ENCODE data around the gene PACC1. TPM values are rescaled to one million over a fixed set of nuclear protein-coding genes. Genes with fewer than 3 reads are reported as not detected.

Gene PACC1
- 9.8 and 14.3 TPM in 2 replicates for total RNA-seq

DNA sequence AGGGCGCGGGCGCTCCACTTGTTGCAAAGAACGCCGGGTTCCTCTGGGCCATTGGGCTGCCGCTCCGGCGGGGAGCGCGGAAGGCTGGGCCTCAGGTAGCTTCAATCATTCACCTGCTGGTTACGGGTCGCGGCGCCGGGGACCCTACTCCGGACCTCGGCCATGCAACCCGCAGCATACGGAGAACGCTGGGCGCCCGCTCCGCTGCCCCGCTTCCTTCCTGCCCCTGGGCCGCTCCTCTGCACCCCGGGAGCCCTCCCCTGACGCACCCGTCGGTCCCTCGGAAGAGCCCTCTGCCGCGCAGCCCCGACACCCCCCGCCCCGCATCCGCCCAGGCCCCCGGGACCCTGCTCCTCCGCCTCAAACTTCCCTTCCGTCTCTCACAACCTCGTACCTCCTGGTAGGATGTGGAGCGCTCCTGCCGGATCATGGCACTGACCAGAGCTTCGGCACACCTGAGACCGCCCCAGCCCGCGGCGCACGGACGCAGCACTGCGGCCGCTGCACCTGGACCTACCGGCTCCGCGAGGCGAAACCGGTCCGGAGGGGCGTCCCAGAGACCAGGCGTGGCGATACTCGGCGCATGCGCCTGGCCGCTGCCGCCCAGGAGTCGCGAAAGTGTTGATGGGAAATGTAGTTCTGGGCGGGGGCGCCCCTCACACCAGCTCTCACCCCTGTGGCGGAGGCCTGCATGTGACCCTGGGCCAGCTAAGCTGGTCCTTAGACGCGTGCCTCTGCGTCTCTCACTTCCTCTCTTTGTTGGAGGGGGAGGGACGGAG is at the start of gene PACC1:
Gene PACC1 (minus strand): TSS at position 559 of the 779 bp plus-strand sequence. CDS start 129 bp downstream, at position 430.

DNA sequence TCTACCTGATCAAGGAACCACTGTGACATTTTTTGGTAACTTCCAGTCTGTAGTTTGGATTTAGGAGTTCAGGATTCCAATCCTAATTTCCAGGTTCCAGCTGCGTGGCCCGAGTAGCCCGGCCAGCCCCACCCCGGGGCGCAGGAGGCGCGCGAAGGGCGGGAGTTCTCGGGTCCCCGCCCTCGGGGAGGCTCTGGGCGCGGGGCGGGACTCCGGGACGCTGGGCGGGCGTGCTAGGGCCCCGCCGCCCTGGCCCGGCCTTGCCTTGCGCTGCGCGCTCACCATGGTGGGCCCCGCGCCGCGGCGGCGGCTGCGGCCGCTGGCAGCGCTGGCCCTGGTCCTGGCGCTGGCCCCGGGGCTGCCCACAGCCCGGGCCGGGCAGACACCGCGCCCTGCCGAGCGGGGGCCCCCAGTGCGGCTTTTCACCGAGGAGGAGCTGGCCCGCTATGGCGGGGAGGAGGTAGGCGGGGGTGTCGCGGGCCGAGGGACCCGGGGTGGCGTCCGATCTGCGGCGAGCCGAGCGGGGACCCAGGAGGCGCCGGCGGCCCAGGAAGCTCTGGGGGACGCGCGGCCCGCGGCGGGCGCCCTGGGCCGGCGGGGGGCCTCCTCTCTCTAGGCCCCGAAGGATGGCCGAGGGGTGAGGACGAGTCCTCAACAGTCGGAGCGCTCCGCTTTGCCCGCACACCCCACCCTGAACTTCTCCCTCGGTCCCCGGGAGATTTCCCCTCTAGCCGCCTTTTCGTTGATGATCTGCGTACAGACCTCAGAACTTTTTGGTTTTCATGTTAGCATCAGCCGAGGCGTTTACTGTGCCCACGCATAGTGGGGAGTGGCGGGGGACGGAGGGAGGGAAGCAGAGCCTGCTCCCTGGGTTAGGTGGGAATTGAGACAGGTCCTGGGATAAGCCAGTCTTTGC is 18.2 kb upstream of the PACC1 start, which contains the start of gene NENF:
Gene NENF (plus strand): TSS at position 260 of the 916 bp plus-strand sequence. CDS start 24 bp downstream, at position 284.

Small RNA genes lying within 50 kb of the gene (small RNA-seq; reads per million reads assigned to genes)
- not detected for gene SNORA16B (ENCODE audit: low replicate concordance)

Other genes starting within 250 kb of the PACC1 start
- gene PPP2R5A, start 129.5 kb downstream of the PACC1 start, total RNA-seq, result 18.4 and 24.8 TPM in 2 replicates
- 19.6 and 23.2 TPM in 2 replicates for gene NENF, start 18.0 kb upstream of the PACC1 start, total RNA-seq
- gene ATF3, start 193.9 kb upstream of the PACC1 start, total RNA-seq, result 2.9 and 24.7 TPM in 2 replicates